Chondrocyte (in vitro differentiated cells): ENCODE measurements around the gene GCSAM. TPM values are rescaled to one million over a fixed set of nuclear protein-coding genes. Genes with fewer than 3 reads are reported as not detected.

Experiments used
- DNase-seq: peaks from one replicate; pipeline ENCODE4 v3.0.0; 2021; ENCODE audit warnings: mixed read lengths, low spot score
- H3K27ac Mint-ChIP-seq: one replicate; pipeline ENCODE4 v1.8.0; 2021; ENCODE audit warnings: mild to moderate bottlenecking, moderate library complexity, mixed read lengths; ENCODE audit not compliant: unreplicated experiment
- H3K27me3 Mint-ChIP-seq: 2 replicates; pipeline ENCODE4 v1.8.0; 2021; ENCODE audit warnings: low read depth, mixed read lengths
- H3K36me3 Mint-ChIP-seq: 2 replicates; pipeline ENCODE4 v1.8.0; 2021; ENCODE audit warnings: low read depth, mixed read lengths
- H3K4me1 Mint-ChIP-seq: 2 replicates; pipeline ENCODE4 v1.8.0; 2021; ENCODE audit warnings: low read depth, mild to moderate bottlenecking, mixed read lengths
- H3K4me3 Mint-ChIP-seq: one replicate; pipeline ENCODE4 v1.8.0; 2021; ENCODE audit warnings: mild to moderate bottlenecking, moderate library complexity, mixed read lengths; ENCODE audit not compliant: unreplicated experiment
- H3K9me3 Mint-ChIP-seq: 2 replicates; pipeline ENCODE4 v1.8.0; 2021; ENCODE audit warnings: low read depth, mixed read lengths
- total RNA-seq: library from RNA; stranded (reverse); gene quantifications from 3 replicates; pipeline ENCODE4 v1.2.1, GENCODE V29; 2021
- TF ChIP-seq, protein P1 (sequence below): fragments of 200-600 bp; sonication (generic); IDR thresholded peaks from 2 replicates; pipeline ENCODE4 v1.5.0; 2021; ENCODE audit warnings: antibody characterized with exemption, mild to moderate bottlenecking, moderate library complexity

Gene GCSAM
- total RNA-seq, 1 donor from 2014 or later = not detected

DNA sequence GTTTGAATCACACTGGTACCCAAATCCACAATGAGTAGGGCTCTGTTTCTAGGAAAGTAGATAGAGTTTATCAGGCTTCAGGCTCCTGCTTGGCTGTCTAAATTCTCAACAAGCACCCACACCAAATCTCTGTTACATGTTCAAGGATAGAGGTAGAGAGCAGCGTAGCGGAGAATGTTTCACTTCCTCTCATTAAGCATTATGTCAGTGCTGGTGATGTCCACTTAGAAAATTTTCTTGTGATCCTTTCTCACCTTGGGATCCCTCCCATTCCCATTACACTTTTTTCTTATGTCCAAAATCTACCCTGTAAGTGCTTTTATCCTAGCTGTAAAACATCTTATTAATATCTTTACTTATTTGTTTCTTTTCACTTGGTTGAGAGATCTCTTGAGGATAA is 34.7 kb upstream of the GCSAM start:
- Mint-ChIP-seq H3K27ac (no peak overlapping the region), H3K36me3 (peaks cover 2% of the 10 kb centered on the region), H3K4me1 (no peaks in the 10 kb centered on the region), H3K4me3 (no peak overlapping the region), H3K9me3 (peaks cover 13% of the 10 kb centered on the region), H3K27me3 (peaks cover 2% of the 10 kb centered on the region)
- TF ChIP-seq, protein P1, sequence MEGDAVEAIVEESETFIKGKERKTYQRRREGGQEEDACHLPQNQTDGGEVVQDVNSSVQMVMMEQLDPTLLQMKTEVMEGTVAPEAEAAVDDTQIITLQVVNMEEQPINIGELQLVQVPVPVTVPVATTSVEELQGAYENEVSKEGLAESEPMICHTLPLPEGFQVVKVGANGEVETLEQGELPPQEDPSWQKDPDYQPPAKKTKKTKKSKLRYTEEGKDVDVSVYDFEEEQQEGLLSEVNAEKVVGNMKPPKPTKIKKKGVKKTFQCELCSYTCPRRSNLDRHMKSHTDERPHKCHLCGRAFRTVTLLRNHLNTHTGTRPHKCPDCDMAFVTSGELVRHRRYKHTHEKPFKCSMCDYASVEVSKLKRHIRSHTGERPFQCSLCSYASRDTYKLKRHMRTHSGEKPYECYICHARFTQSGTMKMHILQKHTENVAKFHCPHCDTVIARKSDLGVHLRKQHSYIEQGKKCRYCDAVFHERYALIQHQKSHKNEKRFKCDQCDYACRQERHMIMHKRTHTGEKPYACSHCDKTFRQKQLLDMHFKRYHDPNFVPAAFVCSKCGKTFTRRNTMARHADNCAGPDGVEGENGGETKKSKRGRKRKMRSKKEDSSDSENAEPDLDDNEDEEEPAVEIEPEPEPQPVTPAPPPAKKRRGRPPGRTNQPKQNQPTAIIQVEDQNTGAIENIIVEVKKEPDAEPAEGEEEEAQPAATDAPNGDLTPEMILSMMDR = no peak
- DNase-seq = no peak

GRCh38 chr3:112149136-112149535 is 16.1 kb upstream of the GCSAM start:
- no peak overlapping the region for H3K4me3 Mint-ChIP-seq
- TF ChIP-seq, protein P1 = no peak
- H3K27ac Mint-ChIP-seq = no peak overlapping the region
- peaks cover 7% of the 10 kb centered on the region for H3K36me3 Mint-ChIP-seq
- peaks cover 37% of the 10 kb centered on the region for H3K9me3 Mint-ChIP-seq
- H3K27me3 Mint-ChIP-seq = no peaks in the 10 kb centered on the region
- H3K4me1 Mint-ChIP-seq = no peaks in the 10 kb centered on the region
- DNase-seq = no peak

DNA sequence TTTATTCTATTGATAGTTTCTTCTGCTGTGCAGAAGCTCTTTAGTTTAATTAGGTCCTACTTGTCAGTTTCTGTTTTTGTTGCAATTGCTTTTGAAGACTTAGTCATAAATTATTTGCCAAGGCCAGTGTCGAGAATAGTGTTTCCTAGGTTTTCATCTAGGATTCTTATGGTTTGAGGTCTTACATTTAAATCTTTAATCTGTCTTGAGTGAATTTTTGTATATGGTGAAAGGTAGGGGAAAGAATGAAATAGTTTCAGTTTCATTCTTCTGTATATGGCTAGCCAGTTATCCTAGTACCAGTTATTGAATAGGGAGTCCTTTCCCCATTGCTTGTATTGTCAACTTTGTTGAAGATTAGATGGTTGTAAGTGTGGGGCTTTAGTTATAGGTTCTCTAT is 10.6 kb upstream of the GCSAM start:
- H3K36me3 Mint-ChIP-seq = peaks cover 7% of the 10 kb centered on the region
- H3K27me3 Mint-ChIP-seq = peaks cover 2% of the 10 kb centered on the region
- H3K9me3 Mint-ChIP-seq = peaks cover 33% of the 10 kb centered on the region
- no peak overlapping the region for H3K4me3 Mint-ChIP-seq
- TF ChIP-seq, protein P1 = no peak
- no peaks in the 10 kb centered on the region for H3K4me1 Mint-ChIP-seq
- H3K27ac Mint-ChIP-seq = no peak overlapping the region
- no peak for DNase-seq

DNA sequence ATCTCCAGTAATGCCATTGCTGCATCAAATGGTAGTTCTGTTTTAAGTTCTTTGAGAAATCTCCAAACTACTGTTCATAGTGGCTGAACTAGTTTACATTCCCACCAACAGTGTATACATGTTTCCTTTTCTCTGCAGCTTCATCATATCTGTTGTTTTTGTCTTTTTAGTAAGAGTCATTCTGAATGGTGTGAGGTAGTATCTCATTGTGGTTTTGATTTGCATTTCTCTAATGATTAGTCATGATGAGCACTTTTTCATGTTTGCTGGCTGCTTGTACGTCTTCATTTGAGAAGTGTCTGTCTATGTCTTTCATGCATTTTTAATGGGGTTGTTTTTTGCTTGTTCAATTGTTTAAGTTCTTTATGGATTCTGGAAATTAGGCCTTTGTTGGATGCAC is 10.2 kb upstream of the GCSAM start:
- no peak for DNase-seq
- peaks cover 2% of the 10 kb centered on the region for H3K27me3 Mint-ChIP-seq
- H3K27ac Mint-ChIP-seq = no peak overlapping the region
- H3K36me3 Mint-ChIP-seq = peaks cover 7% of the 10 kb centered on the region
- no peaks in the 10 kb centered on the region for H3K4me1 Mint-ChIP-seq
- peaks cover 33% of the 10 kb centered on the region for H3K9me3 Mint-ChIP-seq
- TF ChIP-seq, protein P1 = no peak
- H3K4me3 Mint-ChIP-seq = no peak overlapping the region

GRCh38 chr3:112141293-112141692 is 8.2 kb upstream of the GCSAM start:
- no peak for DNase-seq
- TF ChIP-seq, protein P1 = no peak
- Mint-ChIP-seq H3K4me3 (no peak overlapping the region), H3K27me3 (peaks cover 5% of the 10 kb centered on the region), H3K9me3 (peaks cover 17% of the 10 kb centered on the region), H3K27ac (no peak overlapping the region), H3K4me1 (no peaks in the 10 kb centered on the region), H3K36me3 (peaks cover 2% of the 10 kb centered on the region)
